GM18505 (cell line): ENCODE data around the gene ADRA2C.
"Not testable (repeated sequence)": the region's sequence is repeated elsewhere in the genome, so short reads cannot be mapped to it uniquely, and the experiment has no call there.

Experiments used
- ATAC-seq: cut with Tn5 transposase; IDR thresholded peaks from one replicate; pipeline ENCODE4 v1.9.1; 2021; ENCODE audit not compliant: unreplicated experiment
- POLR2A ChIP-seq: IDR thresholded peaks from 4 replicates; pipeline ENCODE4 v1.6.1; 2011; ENCODE audit warnings: borderline replicate concordance; ENCODE audit not compliant: insufficient read depth, insufficient read length; ENCODE audit errors: extremely low read depth

ADRA2C gene

DNA sequence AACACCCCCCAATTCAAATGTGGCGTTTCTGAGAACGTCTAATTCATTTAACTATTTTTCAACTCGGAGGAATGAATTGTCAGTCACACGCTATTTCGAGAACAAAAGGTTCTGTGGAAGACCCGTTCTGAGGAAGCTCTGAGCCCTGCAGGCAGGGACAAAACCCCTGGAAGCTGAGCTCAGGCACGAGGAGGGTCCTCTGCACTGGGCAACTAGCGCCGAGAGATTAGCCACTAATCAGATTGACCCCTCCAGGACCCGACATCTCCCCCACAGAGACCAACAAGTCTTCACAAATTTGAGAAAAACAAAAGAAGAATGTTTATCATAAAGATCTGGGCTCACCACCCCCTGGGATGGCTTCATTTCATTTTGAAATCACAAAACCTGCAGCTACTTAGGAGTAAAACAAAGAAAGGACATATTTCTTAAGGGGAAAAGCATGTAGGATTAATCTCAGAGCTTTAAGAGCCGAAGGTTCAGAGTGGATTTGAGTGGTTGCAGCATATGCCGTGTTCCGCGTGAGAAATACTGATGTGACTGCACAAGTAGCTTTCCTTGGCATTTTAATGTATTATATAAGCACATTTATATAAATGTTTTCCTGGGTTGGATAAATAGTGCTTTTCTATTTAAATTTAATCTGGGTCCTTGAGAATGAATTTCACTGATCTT, 41.8 kb downstream of the ADRA2C start:
- no peak for ATAC-seq
- no peak for TF ChIP-seq POLR2A

DNA sequence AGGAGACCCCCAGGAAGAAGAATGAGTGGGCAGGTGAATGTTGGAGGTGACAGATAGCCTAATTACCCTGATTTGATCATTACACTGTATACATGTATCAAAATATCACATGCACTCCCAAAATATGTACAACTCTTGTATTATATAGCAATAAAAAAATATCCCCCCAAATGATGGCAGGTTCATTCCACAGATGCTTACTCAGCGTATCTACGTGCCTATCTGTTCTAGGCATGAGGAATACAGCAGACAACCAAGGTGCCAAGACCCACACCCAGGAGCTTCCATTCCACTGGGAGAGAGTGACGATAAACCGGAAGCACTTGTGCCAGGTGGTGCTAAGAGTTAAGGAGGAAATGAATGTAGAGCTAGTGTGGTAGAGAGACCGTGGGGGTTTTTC, 42.4 kb downstream of the ADRA2C start:
- no peak for TF ChIP-seq POLR2A
- ATAC-seq, result no peak

DNA sequence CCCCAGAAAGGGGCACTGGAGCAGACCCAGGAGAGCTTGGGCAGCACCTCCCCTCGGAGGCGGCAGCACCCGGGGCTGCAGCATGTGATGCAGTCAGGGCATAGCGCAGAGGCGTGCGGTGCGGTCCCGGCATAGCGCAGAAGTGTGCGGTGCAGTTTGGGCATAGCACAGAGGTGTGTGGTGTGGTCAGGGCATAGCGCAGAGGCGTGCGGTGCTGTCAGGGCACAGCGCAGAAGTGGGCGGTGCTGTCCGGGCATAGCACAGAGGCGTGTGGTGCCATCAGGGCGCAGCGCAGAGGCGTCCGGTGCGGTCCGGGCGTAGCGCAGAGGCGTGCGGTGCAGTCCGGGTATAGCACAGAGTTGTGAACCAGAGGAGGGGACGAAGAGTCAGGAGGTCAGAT, 42.8 kb downstream of the ADRA2C start:
- no peak for TF ChIP-seq POLR2A
- no peak for ATAC-seq

DNA sequence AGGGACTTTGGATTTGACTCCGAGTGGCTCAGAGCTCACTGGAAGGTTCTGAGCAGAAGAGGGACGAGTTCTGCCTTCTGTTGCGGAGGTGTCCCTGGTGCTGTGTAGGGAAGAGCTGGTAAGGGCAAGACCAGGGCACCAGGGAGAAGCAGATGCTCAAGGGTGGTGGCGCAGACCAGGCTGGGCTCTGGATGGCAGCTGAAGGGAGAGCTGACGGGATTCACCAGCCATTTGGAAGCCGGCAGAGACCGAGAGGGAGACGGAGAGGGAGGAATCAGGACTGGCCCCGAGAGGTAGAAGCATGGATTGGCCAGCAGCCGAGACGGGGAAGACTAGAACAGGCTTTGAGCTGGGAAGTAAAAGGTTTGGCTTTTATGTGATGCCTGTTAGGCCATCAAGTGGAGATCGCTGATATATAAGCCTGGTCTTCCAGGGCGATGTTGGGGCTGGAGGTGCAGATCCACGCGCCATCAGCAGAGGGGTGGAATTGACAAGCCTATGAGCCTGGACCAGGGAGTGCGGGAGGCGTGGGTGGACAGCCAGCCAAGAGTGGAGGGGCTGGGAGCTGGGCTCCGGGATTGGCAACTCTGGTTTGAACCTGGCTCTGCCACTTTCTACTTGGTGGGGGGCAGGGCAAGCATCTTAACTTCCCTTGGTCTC, 43.4 kb downstream of the ADRA2C start:
- TF ChIP-seq POLR2A, result no peak
- no peak for ATAC-seq

DNA sequence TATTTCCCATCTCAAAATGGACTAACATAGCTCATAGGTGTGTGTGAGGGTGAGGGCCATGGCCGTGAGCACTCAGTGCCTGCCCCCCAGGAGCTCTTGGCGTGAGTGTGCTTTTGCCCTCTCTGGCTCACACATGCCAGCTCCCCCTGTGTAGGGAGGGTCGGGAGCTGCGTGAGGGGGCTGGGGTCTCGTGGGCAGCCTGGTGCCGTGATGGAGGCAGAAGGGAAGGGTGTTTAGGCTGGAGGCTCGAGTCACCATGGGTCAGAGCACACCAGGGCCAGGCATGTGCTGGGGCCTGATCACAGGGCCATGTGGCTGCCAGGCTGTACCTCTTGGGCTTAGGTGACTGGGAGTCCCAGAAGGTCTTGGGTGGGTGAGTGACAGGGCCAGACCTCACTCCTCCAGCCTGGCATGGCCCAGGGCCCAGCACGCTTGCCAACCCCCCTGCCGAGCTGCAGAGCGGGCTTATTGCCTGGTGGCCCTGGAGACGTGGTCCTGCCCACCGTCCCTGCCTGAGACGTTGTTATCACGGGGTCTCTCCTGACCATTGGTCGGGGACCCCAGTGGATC, 44.0 kb downstream of the ADRA2C start:
- TF ChIP-seq POLR2A, result no peak
- ATAC-seq, result no peak

DNA sequence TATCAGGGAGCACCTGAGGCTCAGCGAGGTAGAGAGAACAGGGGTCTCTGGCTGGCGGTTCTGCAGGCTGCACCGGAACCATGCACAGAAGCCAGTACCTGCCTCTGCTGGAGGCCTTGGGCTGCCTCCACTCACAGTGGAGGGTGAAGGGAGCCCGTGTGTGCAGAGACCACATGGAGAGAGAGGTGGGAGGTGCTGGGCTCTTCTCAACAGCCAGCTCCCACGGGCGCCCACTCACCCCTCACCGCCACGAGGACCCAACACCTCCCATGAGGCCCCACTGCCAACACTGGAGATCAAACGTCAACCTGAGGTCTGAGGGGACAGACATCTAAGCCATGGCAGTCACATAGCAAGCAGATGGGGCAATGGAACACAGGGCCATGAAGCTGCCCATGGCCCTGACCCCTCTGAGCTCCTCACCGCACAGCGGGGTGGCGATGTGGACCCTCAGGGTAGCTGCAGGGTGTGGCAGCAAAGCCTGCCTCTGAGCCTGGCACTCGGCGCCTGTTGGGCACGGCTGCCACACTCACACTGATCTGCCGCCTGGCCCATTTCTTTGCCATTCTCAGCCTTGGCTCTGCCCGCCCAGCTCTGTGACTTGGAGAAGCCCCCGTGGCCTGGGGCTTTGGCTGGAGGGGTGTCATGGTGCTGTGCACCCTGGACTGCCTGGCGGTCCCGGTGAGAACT, 44.8 kb downstream of the ADRA2C start:
- no peak for TF ChIP-seq POLR2A
- no peak for ATAC-seq

DNA sequence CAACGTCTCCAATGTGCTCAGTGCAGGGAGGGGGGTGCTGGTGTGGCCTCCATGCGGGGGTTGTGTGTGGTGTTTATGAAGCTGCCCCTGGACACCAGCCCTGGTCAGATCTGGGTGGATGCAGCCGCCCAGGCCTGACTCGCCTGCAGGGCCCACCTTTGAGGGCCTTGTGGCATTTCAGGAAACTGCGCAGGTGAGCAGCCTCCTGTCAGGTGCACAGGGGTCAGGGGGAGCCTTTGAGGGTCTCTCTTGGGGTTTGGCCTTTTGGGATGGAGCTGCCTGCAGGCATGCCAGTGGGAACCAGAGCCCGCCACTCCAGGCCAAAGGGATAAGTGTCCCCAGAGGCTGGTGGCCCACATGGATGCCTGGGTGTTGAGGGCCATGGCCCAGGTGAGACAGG, 45.4 kb downstream of the ADRA2C start:
- TF ChIP-seq POLR2A, result no peak
- ATAC-seq, result no peak

DNA sequence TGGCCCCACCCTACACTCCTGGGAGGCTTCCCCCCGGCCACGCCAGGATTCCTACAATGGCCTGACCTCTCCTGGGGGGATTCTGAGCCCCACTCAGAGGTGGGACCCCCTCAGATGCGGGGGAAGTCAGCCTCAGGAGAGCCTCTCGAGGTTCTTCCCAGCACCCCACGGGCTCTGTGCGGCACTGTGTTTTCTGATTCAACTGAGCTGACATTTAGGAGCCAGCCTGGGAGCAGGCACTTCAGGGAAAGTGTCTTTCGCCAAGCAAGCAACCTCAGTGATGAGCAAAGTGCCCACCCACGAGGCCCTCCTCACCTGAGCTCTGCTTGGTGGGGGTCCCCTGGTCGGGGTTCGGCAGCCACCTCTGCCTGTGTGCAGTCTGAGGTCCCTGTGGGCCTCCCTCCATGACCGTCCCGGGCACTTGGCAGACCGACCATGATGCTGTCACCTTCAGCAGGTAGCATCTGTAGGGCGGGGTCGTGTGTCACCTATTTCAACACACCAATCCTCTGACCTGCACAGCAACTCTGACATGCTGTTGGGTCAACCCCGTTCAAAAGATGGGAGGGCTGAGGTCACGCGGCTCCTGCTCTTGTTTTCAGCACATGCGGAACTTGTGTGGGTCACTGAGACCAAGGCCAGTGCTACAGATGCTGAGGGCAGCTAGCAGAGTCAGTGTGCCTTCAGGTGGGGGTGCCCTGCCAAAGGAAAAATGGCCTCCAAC, 46.2 kb downstream of the ADRA2C start:
- no peak for ATAC-seq
- no peak for TF ChIP-seq POLR2A

DNA sequence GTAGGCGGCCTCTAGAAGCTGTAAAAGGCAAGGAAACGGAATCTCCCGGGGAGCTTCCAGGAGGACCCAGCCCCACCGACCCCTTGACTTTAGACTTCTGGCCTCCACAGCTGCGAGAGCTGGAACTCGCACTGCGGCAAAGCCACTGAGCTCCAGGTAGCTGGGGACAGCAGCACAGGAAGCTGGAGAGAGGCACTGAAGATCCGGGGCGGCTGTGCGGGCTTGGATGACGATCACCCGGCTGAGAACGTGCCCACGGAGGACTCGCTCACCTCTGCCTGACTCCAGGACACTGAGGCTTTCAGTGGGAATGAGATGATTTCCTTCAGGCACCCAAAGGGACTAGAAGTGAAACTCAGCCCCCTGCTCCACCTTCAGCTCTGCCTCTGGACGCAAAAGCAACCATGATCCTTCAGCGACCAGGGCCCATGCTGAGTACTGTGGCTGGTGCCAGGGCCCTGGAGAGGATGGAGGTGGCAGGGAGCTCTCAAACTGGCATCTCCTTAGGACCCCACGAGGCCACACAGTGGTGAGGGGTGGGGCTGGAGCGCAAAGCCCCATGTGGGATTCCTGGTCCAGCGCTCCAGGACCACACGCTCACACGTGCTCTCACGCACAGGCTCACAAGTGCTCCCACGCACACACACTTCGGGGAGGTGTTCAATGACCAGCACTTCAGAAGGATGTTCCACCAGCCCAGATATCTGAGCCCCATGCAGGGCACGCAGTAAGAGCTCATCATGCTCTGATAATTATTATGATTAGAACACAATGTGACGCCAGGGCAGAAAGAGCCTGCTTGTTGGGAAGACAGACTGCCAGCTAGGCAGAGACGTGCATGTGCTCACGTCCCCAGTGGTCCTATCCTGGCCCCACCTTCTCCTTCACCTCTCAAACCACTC, 47.2 kb downstream of the ADRA2C start:
- no peak for TF ChIP-seq POLR2A
- ATAC-seq, result no peak

DNA sequence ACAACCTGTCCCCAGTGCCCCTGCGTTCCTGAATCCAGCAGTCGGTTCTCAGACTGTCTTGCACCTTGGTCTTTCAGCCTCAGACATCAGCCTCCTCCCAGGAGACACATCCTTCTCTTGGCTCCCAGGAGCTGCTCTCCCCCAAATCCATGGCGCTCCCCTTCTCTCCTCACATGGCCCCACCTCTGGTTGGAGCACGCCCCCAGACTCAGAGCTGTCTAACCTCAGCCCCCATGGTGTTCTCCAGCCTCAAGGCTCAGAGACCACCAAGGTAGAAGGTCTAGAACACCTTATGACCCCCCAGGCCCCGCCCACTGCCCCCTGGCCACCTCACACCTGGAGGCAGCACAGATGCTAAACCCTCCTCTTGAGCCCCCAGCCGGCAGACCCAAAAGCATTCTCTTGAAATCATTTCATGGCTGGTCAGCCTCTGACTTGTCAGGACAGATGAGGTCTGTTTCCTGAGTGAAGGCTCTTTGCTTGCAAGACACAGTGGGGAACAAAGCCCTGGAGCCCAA, 47.9 kb downstream of the ADRA2C start:
- no peak for TF ChIP-seq POLR2A
- no peak for ATAC-seq

DNA sequence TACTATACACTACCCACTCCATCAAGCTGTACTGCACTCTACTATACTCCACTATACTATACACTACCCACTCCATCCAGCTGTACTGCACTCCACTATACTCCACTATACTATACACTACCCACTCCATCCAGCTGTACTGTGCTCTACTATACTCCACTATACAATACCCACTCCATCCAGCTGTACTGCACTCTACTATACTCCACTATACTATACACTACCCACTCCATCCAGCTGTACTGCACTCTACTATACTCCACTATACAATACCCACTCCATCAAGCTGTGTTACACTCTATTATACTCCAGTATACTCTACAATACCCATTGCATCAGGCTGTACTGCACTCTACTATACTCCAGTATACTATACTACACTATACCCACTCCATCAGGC, 48.7 kb downstream of the ADRA2C start:
- ATAC-seq, result not testable (repeated sequence)

DNA sequence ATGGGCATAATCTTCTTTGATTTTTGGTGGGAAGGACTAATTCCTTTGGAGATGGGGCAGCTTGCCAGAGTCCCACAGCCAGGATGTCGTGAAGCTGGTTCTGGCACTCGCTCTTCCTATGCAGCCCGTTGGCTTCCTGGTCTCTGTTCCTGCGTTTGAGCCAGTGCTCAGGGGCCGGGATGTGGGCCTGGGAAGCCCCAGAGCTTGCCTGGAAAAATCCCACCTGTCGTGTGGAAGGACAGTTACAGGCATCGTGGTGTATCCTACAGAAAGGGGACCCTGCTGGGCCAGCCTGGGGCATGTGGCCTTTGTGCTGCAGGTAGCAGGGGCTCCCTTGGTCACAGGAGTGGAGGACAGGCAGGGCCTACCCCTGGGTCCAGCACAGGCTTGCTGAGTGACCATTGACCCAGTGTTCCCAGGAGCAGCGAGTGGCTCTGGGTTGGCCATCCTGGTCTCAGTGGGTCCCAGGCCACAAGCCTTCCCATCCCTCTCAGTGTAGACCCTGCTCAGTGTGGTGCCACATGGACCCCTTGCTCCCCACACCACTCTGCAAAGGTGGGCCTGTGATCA, 50.2 kb downstream of the ADRA2C start:
- TF ChIP-seq POLR2A, result no peak
- ATAC-seq, result no peak
